ENCODE data around the gene DAG1.
"Not testable (repeated sequence)": the region's sequence is repeated elsewhere in the genome, so short reads cannot be mapped to it uniquely, and the experiment has no call there.

The DAG1 gene

GRCh38 chr3:49470714-49471420 is 800 bp downstream of the DAG1 start:
- no peak for DNase-seq

- no peak for DNase-seq
Measured at GRCh38 chr3:49471856-49472495, 1.9 kb downstream of the DAG1 start.

GRCh38 chr3:49476563-49476962 is 6.5 kb downstream of the DAG1 start:
- DNase-seq: no peak

- no peak for DNase-seq
Measured at GRCh38 chr3:49482766-49483165, 12.7 kb downstream of the DAG1 start.

GRCh38 chr3:49484471-49484870 is 14.4 kb downstream of the DAG1 start:
- no peak for DNase-seq

DNA sequence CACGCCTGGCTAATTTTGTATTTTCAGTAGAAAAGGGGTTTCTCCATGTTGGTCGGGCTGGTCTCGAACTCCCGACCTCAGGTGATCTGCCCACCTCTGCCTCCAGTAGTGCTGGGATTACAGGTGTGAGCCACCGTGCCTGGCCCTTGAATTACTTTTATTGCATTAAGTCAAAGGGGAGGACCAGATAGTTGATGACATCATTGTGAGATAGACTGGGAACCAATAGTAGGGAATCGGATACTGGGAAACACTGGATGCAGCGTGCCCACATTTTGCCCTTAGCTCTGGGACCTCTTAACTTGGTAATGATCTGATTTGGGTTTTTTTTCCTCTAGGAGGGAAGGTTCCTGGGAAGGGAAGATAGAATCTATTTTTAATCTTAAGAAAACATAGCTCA is 19.2 kb downstream of the DAG1 start:
- DNase-seq: no peak

GRCh38 chr3:49492969-49493368 is 22.9 kb downstream of the DAG1 start:
- no peak for DNase-seq

- no peak for DNase-seq
Measured at GRCh38 chr3:49493901-49494300, 23.8 kb downstream of the DAG1 start.

GRCh38 chr3:49495023-49495422 is 25.0 kb downstream of the DAG1 start:
- no peak for DNase-seq

- not testable (repeated sequence) for DNase-seq
Measured at GRCh38 chr3:49496845-49497244, 26.8 kb downstream of the DAG1 start.

DNA sequence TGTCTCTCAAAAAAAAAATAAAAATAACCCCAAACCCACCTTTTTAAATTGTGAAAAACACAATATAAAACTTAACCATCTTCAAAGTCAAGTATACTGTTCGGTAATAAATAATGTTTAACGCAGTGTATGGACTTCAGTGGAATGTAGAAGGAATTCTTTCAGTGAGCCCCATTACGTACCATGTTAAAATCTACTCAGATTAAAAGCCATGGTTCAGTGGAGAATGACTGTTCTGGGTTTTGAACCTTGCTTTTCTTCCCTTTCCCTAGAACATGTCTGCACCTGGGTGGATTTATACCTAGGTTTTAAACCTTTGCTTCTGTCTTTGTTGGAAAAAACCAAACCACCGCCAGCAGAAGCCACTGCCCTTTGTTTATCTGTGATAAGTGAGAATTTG is 27.5 kb downstream of the DAG1 start:
- no peak for DNase-seq

DNA sequence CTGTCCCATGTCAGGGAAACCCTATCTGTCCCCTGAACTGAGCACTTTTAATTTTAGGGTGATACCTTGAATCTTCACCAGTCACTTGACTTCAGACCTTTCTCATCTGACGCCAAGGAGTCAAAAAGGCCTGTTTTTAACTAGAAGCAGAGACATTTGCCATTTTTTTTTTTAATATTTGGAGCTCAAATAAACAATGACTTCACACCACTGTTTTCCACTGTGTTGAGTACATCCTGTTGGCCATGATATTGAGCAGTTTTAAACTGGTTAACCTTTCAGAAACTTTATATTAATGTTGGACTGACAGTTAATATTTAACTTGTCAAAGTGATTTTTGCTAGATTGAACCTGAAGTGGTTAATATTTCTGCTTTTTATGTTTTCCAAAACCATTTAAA is 28.2 kb downstream of the DAG1 start:
- DNase-seq: no peak

- DNase-seq: no peak
Measured at GRCh38 chr3:49498648-49499047, 28.6 kb downstream of the DAG1 start.

- DNase-seq: no peak
Measured at GRCh38 chr3:49500205-49500731, 30.2 kb downstream of the DAG1 start.

- no peak for DNase-seq
Measured at GRCh38 chr3:49500732-49501609, 30.9 kb downstream of the DAG1 start.

GRCh38 chr3:49501842-49502241 is 31.8 kb downstream of the DAG1 start:
- no peak for DNase-seq

- no peak for DNase-seq
Measured at GRCh38 chr3:49506906-49507305, 36.8 kb downstream of the DAG1 start.

DNA sequence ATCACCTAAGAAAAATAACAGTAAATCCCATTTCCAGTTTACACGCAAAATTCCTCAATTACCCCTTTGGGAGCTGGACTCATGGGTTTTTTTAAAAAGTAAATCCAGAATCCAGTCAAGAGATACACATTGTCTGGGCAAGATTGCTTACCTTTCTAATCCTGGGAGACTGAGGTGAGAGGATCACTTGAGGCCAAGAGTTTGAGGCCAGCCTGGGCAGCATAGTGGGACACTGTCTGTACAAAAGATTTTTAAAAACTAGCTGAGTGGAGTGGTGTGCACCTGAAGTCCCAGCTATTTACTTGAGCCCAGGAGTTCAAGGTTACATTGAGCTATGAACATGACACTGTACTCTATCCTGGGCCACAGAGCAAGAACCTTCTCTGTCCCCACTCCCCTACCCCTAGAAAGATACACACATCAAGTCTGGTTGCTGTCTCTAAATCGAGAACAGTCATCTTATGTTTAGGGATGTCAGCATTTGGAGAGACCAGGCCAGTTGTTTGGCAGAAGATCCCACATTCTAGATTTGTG is 39.0 kb downstream of the DAG1 start:
- no peak for DNase-seq

DNA sequence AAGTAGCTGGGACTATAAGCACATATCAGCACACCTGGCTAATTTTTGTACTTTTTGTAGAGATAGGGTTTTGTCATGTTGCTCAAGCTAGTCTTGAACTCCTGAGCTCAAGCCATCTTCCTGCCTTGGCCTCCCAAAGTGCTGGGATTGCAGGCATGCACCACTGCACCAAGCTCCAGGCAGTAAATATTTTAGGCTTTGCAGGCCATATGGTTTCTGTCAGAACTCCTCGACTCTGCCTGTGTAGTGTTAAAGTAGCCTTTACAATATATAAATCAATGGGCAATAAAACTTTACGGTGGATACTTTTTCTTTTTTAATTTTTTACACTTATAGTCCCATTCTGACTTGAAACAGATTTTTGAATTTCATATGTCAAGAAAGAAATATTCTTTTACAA is 41.6 kb downstream of the DAG1 start:
- DNase-seq: no peak

DNA sequence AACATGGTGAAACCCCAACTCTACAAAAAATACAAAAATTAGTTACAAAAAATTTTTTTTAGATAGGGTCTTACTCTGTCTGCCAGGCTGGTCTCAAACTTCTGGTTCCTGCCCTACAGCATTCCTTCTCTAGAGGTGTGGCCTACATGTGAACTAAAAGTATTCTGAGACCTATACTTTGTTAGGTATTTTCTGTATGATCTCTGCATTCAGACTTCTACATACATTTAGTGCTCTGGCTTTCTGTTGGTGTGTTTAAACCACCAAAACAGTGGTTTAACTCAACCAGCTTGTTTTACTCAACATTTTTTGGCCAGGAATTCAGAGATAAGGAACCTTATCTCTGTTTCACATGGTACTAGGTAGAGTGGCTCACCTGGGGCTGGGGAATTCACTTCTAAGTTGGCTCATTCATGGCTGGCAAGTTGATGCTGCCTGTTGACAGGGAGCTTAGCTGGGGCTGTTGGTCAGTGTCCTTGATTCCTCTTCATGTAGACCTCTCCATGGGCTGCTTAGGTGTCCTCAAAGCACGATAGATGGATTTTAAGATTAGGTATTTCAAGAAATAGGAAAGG is 42.8 kb downstream of the DAG1 start:
- no peak for DNase-seq

DNA sequence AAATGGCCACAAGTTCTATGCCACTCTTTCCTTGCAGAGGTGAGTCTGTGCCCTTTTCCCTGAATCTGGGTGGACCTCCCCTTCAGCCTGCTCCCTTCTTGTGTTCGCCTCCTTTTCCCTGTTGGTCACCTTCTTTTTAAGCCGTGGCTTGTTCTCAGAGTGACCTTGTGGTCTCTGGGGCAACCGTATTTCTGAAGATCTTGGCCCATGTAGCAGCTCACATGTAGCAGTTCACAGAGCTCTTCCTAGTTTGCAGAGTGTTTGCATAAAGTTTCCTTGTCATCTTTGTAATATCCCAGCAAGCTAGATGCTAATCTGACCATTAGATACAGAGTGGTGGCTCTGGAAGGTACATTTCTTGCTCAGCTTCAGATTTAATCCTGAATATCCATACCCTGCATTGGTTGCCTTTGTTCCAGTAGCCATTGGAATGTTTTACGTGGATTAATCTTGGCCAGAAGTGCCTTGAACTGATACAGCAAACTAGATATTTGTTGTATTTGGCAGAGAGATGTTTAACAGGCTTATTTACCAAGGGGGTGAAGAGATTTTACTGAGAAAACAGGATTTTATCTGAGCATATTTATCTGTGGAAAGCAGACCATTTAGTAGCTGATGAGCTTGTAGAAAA is 43.5 kb downstream of the DAG1 start:
- no peak for DNase-seq

GRCh38 chr3:49518016-49518415 is 47.9 kb downstream of the DAG1 start:
- no peak for DNase-seq

All from activated CD8-positive, alpha-beta memory T cell treated with anti-CD3 and anti-CD28 coated beads, Interleukin-2, amount 50 U/mL, for 48 hours (primary cell).